Activated CD4-positive, alpha-beta T cell treated with anti-CD3 and anti-CD28 coated beads, Interleukin-2, amount 50 U/mL, for 4 hours (primary cell): Measurements from ENCODE around the gene G6PC2.
"Not testable (repeated sequence)": the region's sequence is repeated elsewhere in the genome, so short reads cannot be mapped to it uniquely, and the experiment has no call there.

ENCODE experiments used
- DNase-seq, 2 experiments: peaks; one replicate each; pipeline ENCODE4 v3.0.0-alpha.2; 2020

The G6PC2 gene

DNA sequence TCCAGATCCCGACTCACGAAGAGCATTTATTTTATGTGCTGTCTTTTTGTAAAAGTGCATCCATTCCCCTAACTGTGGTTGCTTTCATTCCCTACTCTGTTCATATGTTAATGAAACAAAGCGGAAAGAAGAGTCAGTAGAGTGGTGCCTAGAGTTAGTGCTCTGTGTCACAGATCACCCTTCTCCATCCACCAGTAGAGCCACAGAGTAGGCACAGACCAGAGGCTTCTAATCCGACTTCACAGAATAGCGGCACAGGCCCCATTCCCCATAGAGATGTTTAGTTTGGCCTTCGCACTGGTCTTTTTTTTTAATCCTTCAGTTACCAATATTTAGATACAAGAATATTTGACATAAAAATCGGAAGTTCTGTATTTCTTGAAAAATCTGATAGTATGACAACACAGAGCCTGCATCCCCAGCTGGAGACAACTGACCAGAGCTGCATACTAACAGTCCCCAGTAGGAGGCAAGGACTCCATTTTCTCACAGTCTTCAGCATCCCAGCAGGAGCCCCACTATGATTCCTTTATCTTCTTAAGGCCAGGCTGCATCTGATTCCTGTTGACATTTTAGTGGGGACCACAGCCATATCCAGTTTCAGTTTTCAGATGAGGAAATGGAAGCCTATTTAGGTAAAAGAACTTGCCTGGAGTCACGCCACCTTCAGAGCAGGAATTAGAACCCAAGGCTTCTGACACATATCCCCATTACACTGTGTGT lies 7.0 kb downstream of the G6PC2 start:
- no peak for DNase-seq

DNA sequence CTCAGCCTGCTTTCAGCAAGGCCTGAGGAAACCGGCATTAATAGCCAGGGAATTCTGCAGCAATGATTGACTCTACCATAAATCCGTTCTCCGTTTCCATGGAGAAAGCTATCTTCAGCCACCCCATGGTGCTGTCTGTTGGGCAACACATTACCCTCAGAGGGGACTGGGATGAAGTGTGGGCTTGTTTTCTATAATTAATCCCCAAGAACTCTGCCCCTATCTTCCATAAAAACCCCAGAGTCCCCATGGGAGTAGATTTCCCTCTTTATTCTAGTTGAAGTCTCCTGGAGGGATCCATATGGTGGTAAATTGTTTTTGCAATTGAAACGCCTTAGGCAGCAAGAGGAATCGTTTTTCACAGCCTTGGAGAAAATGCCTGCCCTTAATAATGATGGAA lies 9.2 kb downstream of the G6PC2 start:
- DNase-seq: no peak

GRCh38 chr2:168912466-168912865 lies 11.4 kb downstream of the G6PC2 start:
- DNase-seq: no peak

- DNase-seq: no peak
These were observed 11.8 kb downstream of the G6PC2 start for GRCh38 chr2:168912901-168913369.

DNA sequence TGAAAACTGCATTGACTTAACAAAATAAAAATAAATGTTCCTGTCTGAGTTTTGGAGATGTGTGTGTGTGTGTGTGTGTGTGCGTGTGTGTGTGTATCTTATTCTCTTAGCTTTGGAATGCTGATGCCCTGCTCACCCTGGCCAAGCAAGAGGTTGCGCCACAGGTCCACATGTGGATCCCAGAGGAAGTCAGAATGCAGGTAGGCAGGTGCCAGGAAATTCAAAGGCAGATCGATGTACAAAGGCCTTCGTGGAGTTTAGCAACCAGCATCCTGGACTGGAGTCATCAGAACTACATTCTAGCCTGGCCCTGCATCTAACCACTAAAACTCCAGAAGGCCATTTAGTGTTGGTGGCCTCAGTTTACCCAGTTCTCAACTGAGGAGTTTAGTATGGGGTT lies 12.4 kb downstream of the G6PC2 start:
- DNase-seq: no peak

- no peak for DNase-seq
These were observed 14.6 kb downstream of the G6PC2 start for GRCh38 chr2:168915441-168916330.

DNA sequence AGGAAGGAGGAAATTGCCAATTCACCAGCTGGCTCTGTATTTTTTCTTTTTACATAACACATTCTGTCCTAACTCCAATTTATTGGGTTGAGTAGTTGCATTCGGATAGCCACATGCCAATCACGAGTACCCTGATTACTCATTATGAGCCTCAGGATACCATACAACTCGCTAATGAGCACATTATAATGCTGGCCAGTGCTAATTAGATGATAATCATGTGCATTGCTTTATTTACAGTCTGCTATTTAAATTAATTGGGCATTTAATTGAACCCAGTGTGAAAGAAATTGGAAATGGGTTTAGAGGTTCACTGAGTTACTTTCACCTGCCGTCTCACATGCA lies 15.2 kb downstream of the G6PC2 start:
- DNase-seq: no peak

GRCh38 chr2:168920504-168921157 lies 19.5 kb downstream of the G6PC2 start:
- no peak for DNase-seq

- DNase-seq: no peak
These were observed 25.7 kb downstream of the G6PC2 start for GRCh38 chr2:168926621-168927386.

- DNase-seq: no peak
These were observed 27.2 kb downstream of the G6PC2 start for GRCh38 chr2:168928113-168928831.

GRCh38 chr2:168929031-168929430 lies 27.9 kb downstream of the G6PC2 start:
- no peak for DNase-seq

DNA sequence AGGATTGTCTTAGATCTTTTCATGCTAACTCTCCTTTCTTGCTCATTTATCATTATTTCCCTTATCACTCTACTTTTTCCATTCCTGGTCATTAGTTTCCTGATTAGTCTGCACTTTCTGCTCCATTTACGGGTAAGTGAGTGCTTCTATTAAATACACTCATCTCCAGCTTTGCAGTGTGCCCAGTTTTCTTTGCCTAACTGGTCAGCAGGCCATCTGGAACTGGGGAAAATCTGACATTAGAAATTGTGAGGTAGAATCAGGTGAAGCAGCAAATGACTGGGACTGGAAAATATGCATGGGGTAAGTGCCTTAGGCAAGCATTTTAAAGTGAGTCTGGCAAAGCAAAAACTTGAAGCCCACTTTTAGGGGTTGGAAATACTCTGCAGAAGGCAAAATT lies 29.2 kb downstream of the G6PC2 start:
- no peak for DNase-seq

- DNase-seq: not testable (repeated sequence)
These were observed 31.1 kb downstream of the G6PC2 start for GRCh38 chr2:168932174-168932573.

- DNase-seq: no peak
These were observed 33.7 kb downstream of the G6PC2 start for GRCh38 chr2:168934826-168935225.

DNA sequence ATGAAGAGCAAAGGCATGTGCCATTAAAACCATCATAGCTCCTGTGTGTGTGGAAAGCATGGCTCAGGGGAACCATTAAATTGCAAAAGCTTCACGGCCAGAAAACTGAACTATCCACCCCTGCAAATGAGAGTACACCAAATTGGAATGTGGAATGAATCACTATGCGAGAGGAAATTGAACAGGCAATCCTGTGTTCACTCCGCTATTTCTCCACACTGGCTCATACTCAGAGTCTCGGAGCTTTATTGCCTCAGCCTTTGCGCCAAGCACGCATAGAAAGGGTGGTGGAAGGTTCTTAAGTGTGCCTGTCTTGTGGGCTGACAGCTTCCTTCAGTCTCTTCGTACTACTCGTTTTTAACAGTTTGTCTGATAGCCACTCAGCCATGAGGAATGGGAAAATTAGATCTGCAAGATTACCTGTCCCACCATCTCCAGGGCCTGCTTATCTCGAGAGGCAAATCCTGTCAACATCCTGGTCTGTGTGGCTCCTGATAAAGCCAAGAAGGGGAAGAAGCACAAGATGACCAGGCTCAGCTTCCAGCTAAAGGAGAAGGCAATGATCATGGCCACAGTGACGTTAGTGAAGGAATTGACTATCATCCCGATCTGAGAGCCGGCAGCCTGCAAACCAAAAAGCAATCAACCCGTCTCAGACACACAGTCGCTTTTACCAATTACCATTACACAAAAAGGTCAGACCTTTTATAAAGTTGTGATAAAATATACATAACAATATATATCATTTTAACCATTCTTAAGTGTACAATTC lies 34.9 kb downstream of the G6PC2 start:
- no peak for DNase-seq

- no peak for DNase-seq
These were observed 38.0 kb downstream of the G6PC2 start for GRCh38 chr2:168939061-168939460.

DNA sequence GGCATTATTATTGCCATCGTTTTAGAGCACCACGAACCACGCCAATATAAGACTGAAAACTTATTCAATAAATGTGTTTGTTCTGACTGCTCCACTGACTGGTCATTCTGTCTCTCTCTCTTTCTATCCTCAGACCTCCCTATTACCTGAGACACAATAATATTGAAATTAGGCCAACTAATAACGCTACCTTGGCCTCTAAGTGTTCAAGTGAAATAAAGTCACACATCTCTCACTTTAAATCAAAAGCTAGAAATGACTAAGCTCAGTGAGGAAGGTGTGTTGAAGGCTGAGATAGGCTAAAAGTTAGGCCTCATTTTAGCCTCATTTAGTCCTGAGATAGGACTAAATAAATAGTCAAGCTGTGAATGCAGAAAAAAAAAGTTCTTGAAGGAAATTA lies 38.8 kb downstream of the G6PC2 start:
- DNase-seq: no peak

DNA sequence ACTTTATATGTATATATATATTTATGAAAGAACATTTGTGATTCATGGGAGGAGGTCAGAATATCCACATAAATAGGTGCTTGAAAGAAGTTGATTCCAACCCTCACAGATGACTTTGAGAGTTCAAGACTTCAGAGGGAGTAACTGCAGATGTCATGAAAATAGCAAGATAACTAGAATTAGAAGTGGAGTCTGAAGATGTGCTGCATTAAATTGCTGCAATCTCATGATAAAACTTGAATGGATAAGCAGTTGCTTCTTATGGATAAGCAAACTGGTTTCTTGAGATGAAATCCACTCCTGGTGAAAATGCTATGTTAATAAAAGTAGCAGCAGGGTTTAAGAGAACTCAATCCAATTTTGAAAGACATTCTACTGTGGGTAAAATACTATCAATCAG lies 40.2 kb downstream of the G6PC2 start:
- no peak for DNase-seq

GRCh38 chr2:168944065-168944464 lies 43.0 kb downstream of the G6PC2 start:
- DNase-seq: no peak

DNA sequence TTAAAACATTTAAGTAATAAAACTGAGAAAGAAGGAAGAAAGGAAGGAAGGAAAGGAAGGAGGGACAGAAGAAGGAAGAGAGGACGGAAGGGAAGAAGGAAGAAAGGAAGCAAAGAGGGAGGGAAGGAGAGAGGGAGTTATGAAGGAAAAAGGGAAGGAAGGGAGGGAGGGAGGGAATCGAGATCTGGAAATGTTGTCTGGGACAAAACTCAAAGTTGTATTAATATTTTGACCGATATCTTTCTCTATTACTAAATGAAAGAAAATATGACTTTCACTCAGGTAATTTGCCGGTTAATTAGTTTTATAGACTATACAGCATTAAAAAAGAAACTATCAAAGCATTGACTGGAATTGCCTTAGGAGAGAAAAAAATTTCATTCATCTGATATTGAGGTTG lies 44.4 kb downstream of the G6PC2 start:
- DNase-seq: no peak

GRCh38 chr2:168948621-168949212 lies 47.6 kb downstream of the G6PC2 start:
- no peak for DNase-seq
